Natural killer cell (primary cell): Measurements from ENCODE around the gene IRS1. TPM values are rescaled to one million over a fixed set of nuclear protein-coding genes. Genes with fewer than 3 reads are reported as not detected.

ENCODE experiments used
- ATAC-seq, 3 donors: fragments of 150-1000 bp in 2 of 3; fragments of 200-7000 bp in 1 of 3; cut with Tn5 transposase; 1 replicate in 1 of 3; 2 replicates in 2 of 3; pipeline ENCODE4 v1.10.0; 2021; ENCODE audit warnings: mild to moderate bottlenecking in 2 of 3, moderate library complexity in 2 of 3
- DNase-seq, 2 donors: peaks; one replicate each; pipeline versions ENCODE4 v3.0.0 to v3.0.0-alpha.2; 2013 to 2021; ENCODE audit warnings: mixed read lengths in 1 of 2
- H3K27ac ChIP-seq: one replicate; pipeline ENCODE4 v1.5.1; 2013; ENCODE audit warnings: mild to moderate bottlenecking, low read length
- H3K27me3 ChIP-seq: one replicate; pipeline ENCODE4 v1.6.1; 2013; ENCODE audit warnings: low read length; ENCODE audit not compliant: control insufficient read depth, insufficient read depth
- H3K36me3 ChIP-seq: one replicate; pipeline ENCODE4 v1.6.1; 2013; ENCODE audit warnings: low read length; ENCODE audit not compliant: control insufficient read depth, insufficient read depth
- H3K4me1 ChIP-seq: one replicate; pipeline ENCODE4 v1.6.1; 2013; ENCODE audit warnings: low read length; ENCODE audit not compliant: control insufficient read depth, insufficient read depth
- H3K4me3 ChIP-seq: one replicate; pipeline ENCODE4 v1.5.1; 2013; ENCODE audit warnings: low read length
- H3K9me3 ChIP-seq: one replicate; pipeline ENCODE4 v1.6.1; 2013; ENCODE audit warnings: low read length; ENCODE audit not compliant: control insufficient read depth, insufficient read depth
- H3K27ac Mint-ChIP-seq, 2 donors: one replicate each; pipeline ENCODE4 v1.8.0; 2022; ENCODE audit warnings: mild to moderate bottlenecking in 2 of 2, mixed read lengths in 2 of 2, moderate library complexity in 1 of 2
- H3K27me3 Mint-ChIP-seq, 2 donors: one replicate each; pipeline ENCODE4 v1.8.0; 2022; ENCODE audit warnings: low read depth in 2 of 2, mixed read lengths in 2 of 2
- H3K36me3 Mint-ChIP-seq: one replicate; pipeline ENCODE4 v1.8.0; 2022; ENCODE audit warnings: mixed read lengths
- H3K4me1 Mint-ChIP-seq, 2 donors: one replicate each; pipeline ENCODE4 v1.8.0; 2022; ENCODE audit warnings: mixed read lengths in 2 of 2
- H3K4me3 Mint-ChIP-seq: one replicate; pipeline ENCODE4 v1.8.0; 2022; ENCODE audit warnings: mild to moderate bottlenecking, moderate library complexity, mixed read lengths
- H3K9me3 Mint-ChIP-seq, 2 donors: one replicate each; pipeline ENCODE4 v1.8.0; 2022; ENCODE audit warnings: mixed read lengths in 2 of 2
- WGBS: methylation state at CpG from one replicate; pipeline ENCODE4 v1.1.7; 2013; ENCODE audit warnings: missing lambda C conversion rate; ENCODE audit not compliant: insufficient coverage; 5-methylcytosine and 5-hydroxymethylcytosine counted together
- intact Hi-C: fragments of 100-400 bp; cut with micrococcal nuclease; formaldehyde crosslinking; loops from one replicate; pipeline ENCODE4 v1.14.2; 2022
- total RNA-seq, 4 donors: library from RNA; stranded (reverse); fragments of 120-200 nt in 1 of 4; gene quantifications; one replicate each; pipeline versions ENCODE4 v1.2.3 to v1.2.4, GENCODE V29; 2013 to 2022
- TF ChIP-seq, protein P1 (sequence below): fragments of 200-600 bp; IDR thresholded peaks from one replicate; pipeline ENCODE4 v1.8.0; 2022; ENCODE audit warnings: antibody characterized with exemption

IRS1 gene
- total RNA-seq, 3 donors from 2014 or later (not counting 1 experiment from before 2014, with no cell fraction given) = 0.09 to 0.55 (median 0.36) TPM

GRCh38 chr2:226791487-226792081 is 8.0 kb downstream of the IRS1 start:
- intact Hi-C loops = loop anchor here (1.0 to 2.0 kb wide), 2 partner anchors 45 to 533 kb away; partner anchors contain the start of genes MFF and RHBDD1
- Mint-ChIP-seq H3K4me3 (peak overlapping the region; percentile 94), H3K27ac (peak overlapping the region; percentile 86 to 89), H3K9me3 (no peaks in the 10 kb centered on the region), H3K36me3 (no peaks in the 10 kb centered on the region), H3K27me3 (peaks cover 16 to 42% of the 10 kb centered on the region in 2 donors), H3K4me1 (peaks cover 9 to 14% of the 10 kb centered on the region in 2 donors)
- H3K36me3 ChIP-seq = no peaks in the 10 kb centered on the region
- H3K27ac ChIP-seq = peak overlapping the region; percentile 83
- H3K9me3 ChIP-seq = no peaks in the 10 kb centered on the region
- peak; percentile 82 to 93 for DNase-seq
- peak; percentile 94 to 96 (median 96) for ATAC-seq
- TF ChIP-seq, protein P1, sequence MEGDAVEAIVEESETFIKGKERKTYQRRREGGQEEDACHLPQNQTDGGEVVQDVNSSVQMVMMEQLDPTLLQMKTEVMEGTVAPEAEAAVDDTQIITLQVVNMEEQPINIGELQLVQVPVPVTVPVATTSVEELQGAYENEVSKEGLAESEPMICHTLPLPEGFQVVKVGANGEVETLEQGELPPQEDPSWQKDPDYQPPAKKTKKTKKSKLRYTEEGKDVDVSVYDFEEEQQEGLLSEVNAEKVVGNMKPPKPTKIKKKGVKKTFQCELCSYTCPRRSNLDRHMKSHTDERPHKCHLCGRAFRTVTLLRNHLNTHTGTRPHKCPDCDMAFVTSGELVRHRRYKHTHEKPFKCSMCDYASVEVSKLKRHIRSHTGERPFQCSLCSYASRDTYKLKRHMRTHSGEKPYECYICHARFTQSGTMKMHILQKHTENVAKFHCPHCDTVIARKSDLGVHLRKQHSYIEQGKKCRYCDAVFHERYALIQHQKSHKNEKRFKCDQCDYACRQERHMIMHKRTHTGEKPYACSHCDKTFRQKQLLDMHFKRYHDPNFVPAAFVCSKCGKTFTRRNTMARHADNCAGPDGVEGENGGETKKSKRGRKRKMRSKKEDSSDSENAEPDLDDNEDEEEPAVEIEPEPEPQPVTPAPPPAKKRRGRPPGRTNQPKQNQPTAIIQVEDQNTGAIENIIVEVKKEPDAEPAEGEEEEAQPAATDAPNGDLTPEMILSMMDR = peak; percentile 24
- peaks cover 16% of the 10 kb centered on the region for H3K4me1 ChIP-seq
- no peaks in the 10 kb centered on the region for H3K27me3 ChIP-seq
- peak overlapping the region; percentile 71 for H3K4me3 ChIP-seq
- 0% methylated on average over 56 of the region's 56 CpGs for WGBS

GRCh38 chr2:226791056-226791486 is 8.5 kb downstream of the IRS1 start:
- H3K9me3 Mint-ChIP-seq = no peaks in the 10 kb centered on the region
- TF ChIP-seq, protein P1 = no peak
- Histone ChIP-seq H3K4me3 (peak overlapping the region; percentile 54), H3K4me1 (peaks cover 16% of the 10 kb centered on the region), H3K27me3 (no peaks in the 10 kb centered on the region), H3K36me3 (no peaks in the 10 kb centered on the region), H3K27ac (peak overlapping the region; percentile 83), H3K9me3 (no peaks in the 10 kb centered on the region)
- DNase-seq = peak in 1 of 2 donors; percentile 89
- peak overlapping the region; percentile 86 to 89 for H3K27ac Mint-ChIP-seq
- H3K27me3 Mint-ChIP-seq = peaks cover 12 to 42% of the 10 kb centered on the region in 2 donors
- intact Hi-C loops = loop anchor here (1.0 to 2.0 kb wide), 2 partner anchors 45 to 534 kb away; partner anchors contain the start of genes MFF and RHBDD1
- 3% methylated on average over 24 of the region's 24 CpGs for WGBS
- peak; percentile 63 to 77 (median 64) for ATAC-seq
- H3K36me3 Mint-ChIP-seq = no peaks in the 10 kb centered on the region
- H3K4me3 Mint-ChIP-seq = peak overlapping the region; percentile 94
- H3K4me1 Mint-ChIP-seq = peaks cover 9 to 14% of the 10 kb centered on the region in 2 donors

DNA sequence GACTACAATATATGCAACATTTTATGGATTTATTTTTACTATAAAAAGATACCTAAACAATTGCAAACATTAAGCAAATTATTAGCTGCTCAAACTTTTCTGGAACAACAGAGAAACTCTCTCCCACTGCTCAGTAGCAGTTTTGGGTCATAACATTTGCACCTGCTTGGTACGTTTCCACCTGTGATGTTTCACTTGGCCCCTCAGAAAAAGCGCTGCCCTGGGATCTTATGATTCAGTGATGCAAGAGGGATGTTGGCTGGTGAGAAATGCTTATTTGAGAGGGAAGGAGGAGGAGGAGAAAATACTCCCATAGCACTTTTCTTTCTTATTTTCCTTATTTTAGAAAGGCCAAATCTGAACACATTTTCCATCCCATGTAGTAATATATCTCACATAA is 9.2 kb downstream of the IRS1 start:
- Histone ChIP-seq H3K27ac (no peak overlapping the region), H3K36me3 (no peaks in the 10 kb centered on the region), H3K27me3 (no peaks in the 10 kb centered on the region), H3K4me1 (peaks cover 16% of the 10 kb centered on the region), H3K4me3 (no peak overlapping the region), H3K9me3 (no peaks in the 10 kb centered on the region)
- WGBS = 95% methylated on average over 2 of the region's 2 CpGs
- H3K27me3 Mint-ChIP-seq = peaks cover 11 to 44% of the 10 kb centered on the region in 2 donors
- intact Hi-C loops = loop anchor here (2.0 kb wide), 1 partner anchor 534 kb away; the partner anchor contains the start of gene MFF
- H3K4me3 Mint-ChIP-seq = peak overlapping the region; percentile 94
- DNase-seq = no peak
- no peak for ATAC-seq
- no peaks in the 10 kb centered on the region for H3K9me3 Mint-ChIP-seq
- H3K4me1 Mint-ChIP-seq = peaks cover 9 to 14% of the 10 kb centered on the region in 2 donors
- no peaks in the 10 kb centered on the region for H3K36me3 Mint-ChIP-seq
- TF ChIP-seq, protein P1 = no peak
- H3K27ac Mint-ChIP-seq = no peak overlapping the region
